ENCODE data around the gene RSU1.

DNA sequence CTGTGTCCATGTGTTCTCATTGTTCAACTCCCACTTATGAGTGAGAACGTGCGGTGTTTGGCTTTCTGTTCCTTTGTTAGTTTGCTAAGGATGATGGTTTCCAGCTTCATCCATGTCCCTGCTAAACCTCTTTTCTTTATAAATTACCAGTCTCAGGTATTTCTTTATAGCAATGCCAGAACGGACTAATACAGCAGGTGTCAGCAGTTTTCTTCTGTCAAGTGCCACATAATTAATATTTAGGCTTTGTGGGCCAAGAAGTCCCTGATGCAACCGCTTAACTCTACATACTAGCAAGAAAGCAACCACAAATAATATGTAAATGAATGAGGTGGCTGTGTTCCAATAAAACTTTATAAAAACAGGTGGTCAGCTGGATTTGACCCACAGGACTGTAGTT lies 269.3 kb downstream of the RSU1 start:
- TF ChIP-seq, protein P1, sequence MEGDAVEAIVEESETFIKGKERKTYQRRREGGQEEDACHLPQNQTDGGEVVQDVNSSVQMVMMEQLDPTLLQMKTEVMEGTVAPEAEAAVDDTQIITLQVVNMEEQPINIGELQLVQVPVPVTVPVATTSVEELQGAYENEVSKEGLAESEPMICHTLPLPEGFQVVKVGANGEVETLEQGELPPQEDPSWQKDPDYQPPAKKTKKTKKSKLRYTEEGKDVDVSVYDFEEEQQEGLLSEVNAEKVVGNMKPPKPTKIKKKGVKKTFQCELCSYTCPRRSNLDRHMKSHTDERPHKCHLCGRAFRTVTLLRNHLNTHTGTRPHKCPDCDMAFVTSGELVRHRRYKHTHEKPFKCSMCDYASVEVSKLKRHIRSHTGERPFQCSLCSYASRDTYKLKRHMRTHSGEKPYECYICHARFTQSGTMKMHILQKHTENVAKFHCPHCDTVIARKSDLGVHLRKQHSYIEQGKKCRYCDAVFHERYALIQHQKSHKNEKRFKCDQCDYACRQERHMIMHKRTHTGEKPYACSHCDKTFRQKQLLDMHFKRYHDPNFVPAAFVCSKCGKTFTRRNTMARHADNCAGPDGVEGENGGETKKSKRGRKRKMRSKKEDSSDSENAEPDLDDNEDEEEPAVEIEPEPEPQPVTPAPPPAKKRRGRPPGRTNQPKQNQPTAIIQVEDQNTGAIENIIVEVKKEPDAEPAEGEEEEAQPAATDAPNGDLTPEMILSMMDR (IDR thresholded peaks at IDR 0.05) = no peak
- no peak for TF ChIP-seq POLR2A (IDR thresholded peaks at IDR 0.05)
